DND-41 (cell line): Measurements from ENCODE around the gene GRAMD1A.
"Not testable (repeated sequence)": the region's sequence is repeated elsewhere in the genome, so short reads cannot be mapped to it uniquely, and the experiment has no call there.

ENCODE experiments used
- ATAC-seq: fragments of 200-7000 bp; cut with Tn5 transposase; 3 replicates; pipeline ENCODE4 v1.9.1; 2021; ENCODE audit warnings: low read depth; ENCODE audit not compliant: insufficient read depth
- DNase-seq: peaks from one replicate; pipeline ENCODE4 v3.0.0-alpha.2; 2020
- H2AFZ ChIP-seq: 2 replicates; pipeline ENCODE4 v1.6.0; 2012; ENCODE audit warnings: low read depth, low read length
- H3K27ac ChIP-seq: 2 replicates; pipeline ENCODE4 v1.5.1; 2012; ENCODE audit warnings: low read length, inconsistent platforms
- H3K27me3 ChIP-seq: fragments of 200-600 bp; sonication (generic); 2 replicates; pipeline ENCODE4 v1.6.0; 2012; ENCODE audit warnings: low read length, mild to moderate bottlenecking, inconsistent platforms; ENCODE audit not compliant: insufficient read depth, poor library complexity
- H3K36me3 ChIP-seq: 2 replicates; pipeline ENCODE4 v1.5.1; 2012; ENCODE audit warnings: low read length, inconsistent platforms; ENCODE audit not compliant: insufficient read depth
- H3K4me1 ChIP-seq: 2 replicates; pipeline ENCODE4 v1.5.1; 2012; ENCODE audit warnings: mild to moderate bottlenecking, low read length; ENCODE audit not compliant: insufficient read depth
- H3K4me2 ChIP-seq: 2 replicates; pipeline ENCODE4 v1.6.0; 2012; ENCODE audit warnings: mild to moderate bottlenecking, moderate library complexity, low read length, inconsistent platforms; ENCODE audit not compliant: insufficient read depth
- H3K4me3 ChIP-seq, 2 experiments: fragments of 200-600 bp in 1 of 2; shearing (Covaris generic) in 1 of 2; 2 replicates each; pipeline ENCODE4 v1.5.1; 2012 to 2016; ENCODE audit warnings: inconsistent platforms in 2 of 2, low read length in 2 of 2, mild to moderate bottlenecking in 2 of 2, low read depth in 1 of 2, moderate library complexity in 1 of 2
- H3K79me2 ChIP-seq: 2 replicates; pipeline ENCODE4 v1.6.0; 2012; ENCODE audit warnings: low read length, inconsistent platforms; ENCODE audit not compliant: insufficient read depth
- H3K9ac ChIP-seq: 2 replicates; pipeline ENCODE4 v1.6.0; 2012; ENCODE audit warnings: low read depth, mild to moderate bottlenecking, inconsistent platforms, low read length, moderate library complexity
- H3K9me3 ChIP-seq: 2 replicates; pipeline ENCODE4 v1.5.1; 2012; ENCODE audit warnings: low read length, moderate library complexity, mild to moderate bottlenecking, inconsistent platforms; ENCODE audit not compliant: insufficient read depth, severe bottlenecking
- H4K20me1 ChIP-seq: 2 replicates; pipeline ENCODE4 v1.6.0; 2012; ENCODE audit warnings: low read length; ENCODE audit not compliant: insufficient read depth
- EZH2 ChIP-seq: IDR thresholded peaks from 3 replicates; pipeline ENCODE4 v1.6.1; 2012; ENCODE audit warnings: borderline replicate concordance, low read depth, mild to moderate bottlenecking, moderate library complexity, low read length, inconsistent platforms; ENCODE audit not compliant: severe bottlenecking
- TF ChIP-seq, protein P1 (sequence below): IDR thresholded peaks from 2 replicates; pipeline ENCODE4 v1.5.1; 2012; ENCODE audit warnings: borderline replicate concordance, low read length, moderate library complexity, mild to moderate bottlenecking; ENCODE audit not compliant: poor library complexity, severe bottlenecking; ENCODE audit errors: extremely low read depth

Gene GRAMD1A

DNA sequence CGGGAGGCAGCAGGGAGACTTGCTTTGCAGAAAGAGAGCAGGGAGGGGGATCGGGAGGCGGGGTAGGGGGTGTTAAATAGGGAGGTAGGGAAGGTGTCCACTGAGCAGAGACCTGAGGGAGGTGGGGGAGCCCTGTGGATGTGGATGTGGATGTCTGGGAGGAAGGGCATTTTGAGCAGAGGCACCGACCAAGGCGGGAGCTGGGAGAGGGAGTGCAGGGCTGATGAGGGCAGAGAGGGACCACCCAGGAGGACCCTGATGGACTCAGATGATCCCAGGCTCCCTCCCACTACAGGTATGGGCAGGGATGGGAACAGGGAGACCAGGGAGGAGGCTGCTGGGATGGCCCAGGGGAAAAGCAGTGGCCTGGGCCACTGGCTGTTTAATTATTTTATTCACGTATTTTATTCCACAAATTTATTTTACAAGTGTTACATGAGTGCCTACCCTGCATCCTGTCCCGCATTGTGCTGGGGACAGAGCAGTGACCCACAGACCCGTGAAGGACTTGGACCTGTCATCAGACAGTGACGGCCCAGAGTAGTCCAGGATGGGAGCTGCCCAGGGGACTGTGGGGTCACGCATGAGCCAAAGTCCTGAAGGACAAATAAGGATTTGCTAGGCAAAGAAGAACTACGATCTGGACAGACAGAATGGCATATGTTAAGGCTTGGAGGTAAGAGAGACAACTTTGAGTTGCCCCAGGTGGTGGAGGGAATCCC lies 5.3 kb downstream of the GRAMD1A start:
- Histone ChIP-seq H3K4me1 (peaks cover 36% of the 10 kb centered on the region), H3K27ac (no peak overlapping the region), H4K20me1 (peaks cover 68% of the 10 kb centered on the region), H3K9me3 (no peaks in the 10 kb centered on the region), H3K27me3 (no peaks in the 10 kb centered on the region), H2AFZ (no peak overlapping the region), H3K4me3 (no peak overlapping the region), H3K79me2 (peaks cover 66% of the 10 kb centered on the region), H3K9ac (no peak overlapping the region), H3K4me2 (no peak overlapping the region), H3K36me3 (peaks cover 78% of the 10 kb centered on the region)
- no peak for DNase-seq
- TF ChIP-seq, protein P1, sequence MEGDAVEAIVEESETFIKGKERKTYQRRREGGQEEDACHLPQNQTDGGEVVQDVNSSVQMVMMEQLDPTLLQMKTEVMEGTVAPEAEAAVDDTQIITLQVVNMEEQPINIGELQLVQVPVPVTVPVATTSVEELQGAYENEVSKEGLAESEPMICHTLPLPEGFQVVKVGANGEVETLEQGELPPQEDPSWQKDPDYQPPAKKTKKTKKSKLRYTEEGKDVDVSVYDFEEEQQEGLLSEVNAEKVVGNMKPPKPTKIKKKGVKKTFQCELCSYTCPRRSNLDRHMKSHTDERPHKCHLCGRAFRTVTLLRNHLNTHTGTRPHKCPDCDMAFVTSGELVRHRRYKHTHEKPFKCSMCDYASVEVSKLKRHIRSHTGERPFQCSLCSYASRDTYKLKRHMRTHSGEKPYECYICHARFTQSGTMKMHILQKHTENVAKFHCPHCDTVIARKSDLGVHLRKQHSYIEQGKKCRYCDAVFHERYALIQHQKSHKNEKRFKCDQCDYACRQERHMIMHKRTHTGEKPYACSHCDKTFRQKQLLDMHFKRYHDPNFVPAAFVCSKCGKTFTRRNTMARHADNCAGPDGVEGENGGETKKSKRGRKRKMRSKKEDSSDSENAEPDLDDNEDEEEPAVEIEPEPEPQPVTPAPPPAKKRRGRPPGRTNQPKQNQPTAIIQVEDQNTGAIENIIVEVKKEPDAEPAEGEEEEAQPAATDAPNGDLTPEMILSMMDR: no peak
- no peak for TF ChIP-seq EZH2
- no peak for ATAC-seq

DNA sequence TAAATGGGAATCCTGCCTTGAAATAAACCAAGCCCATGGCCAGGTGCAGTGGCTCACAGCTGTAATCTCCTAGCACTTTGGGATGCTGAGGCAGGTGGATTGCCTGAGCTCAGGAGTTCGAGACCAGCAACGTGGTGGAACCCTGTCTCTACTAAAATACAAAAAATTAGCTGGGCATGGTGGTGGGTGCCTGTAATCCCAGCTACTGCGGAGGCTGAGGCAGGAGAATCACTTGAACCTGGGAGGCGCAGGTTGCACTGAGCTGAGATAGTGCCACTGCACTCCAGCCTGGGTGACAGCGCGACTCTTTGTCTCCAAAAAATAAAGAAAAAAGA lies 5.9 kb downstream of the GRAMD1A start:
- Histone ChIP-seq H3K4me1 (peaks cover 32% of the 10 kb centered on the region), H3K79me2 (peaks cover 60% of the 10 kb centered on the region), H3K36me3 (peaks cover 83% of the 10 kb centered on the region), H4K20me1 (peaks cover 71% of the 10 kb centered on the region)
- H3K4me2 ChIP-seq, H3K9ac ChIP-seq, ATAC-seq, H3K27ac ChIP-seq, DNase-seq, H3K9me3 ChIP-seq, H3K4me3 ChIP-seq, H2AFZ ChIP-seq, H3K27me3 ChIP-seq: not testable (repeated sequence)

DNA sequence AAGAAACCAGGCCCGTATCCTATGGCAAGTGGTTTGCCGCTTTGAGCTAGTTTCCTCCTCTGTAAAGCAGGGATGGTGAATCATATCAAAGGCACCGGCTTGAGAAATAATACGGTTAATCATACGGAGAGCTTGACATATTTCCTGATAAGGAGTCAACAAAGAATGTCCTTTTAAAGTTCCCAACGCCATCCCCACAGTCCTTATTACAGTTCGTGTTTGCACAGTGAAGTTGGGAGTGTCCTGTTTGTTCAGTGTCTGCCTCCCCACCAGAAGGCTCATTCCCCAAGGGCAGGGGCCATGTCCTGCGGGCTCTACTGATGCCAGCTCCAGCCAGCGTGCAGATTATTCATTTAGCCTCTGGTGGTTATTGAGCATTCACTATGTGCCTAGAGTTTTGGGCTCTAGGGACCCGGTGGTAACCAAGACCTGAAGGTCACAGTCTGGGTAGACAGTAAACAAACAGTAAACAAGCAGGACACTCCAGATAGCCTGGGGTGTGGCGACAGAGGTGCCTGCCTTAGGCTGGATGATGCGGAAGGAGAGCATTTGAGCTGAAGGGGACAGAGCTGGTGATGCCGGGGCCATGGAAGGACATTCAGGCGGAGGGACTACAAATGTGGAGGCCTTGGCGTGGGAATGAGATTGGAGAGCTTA lies 6.3 kb downstream of the GRAMD1A start:
- H3K36me3 ChIP-seq: peaks cover 83% of the 10 kb centered on the region
- TF ChIP-seq, protein P1: no peak
- H3K27me3 ChIP-seq: no peaks in the 10 kb centered on the region
- no peak overlapping the region for H3K9ac ChIP-seq
- no peak overlapping the region for H3K4me3 ChIP-seq
- no peak overlapping the region for H3K27ac ChIP-seq
- H3K79me2 ChIP-seq: peaks cover 56% of the 10 kb centered on the region
- DNase-seq (no peak), ATAC-seq (no peak)
- H3K4me1 ChIP-seq: peaks cover 27% of the 10 kb centered on the region
- H4K20me1 ChIP-seq: peaks cover 67% of the 10 kb centered on the region
- no peaks in the 10 kb centered on the region for H3K9me3 ChIP-seq
- no peak overlapping the region for H2AFZ ChIP-seq
- H3K4me2 ChIP-seq: no peak overlapping the region

- DNase-seq: no peak
- ATAC-seq: no peak
- Histone ChIP-seq H3K79me2 (peaks cover 50% of the 10 kb centered on the region), H4K20me1 (peaks cover 63% of the 10 kb centered on the region), H3K4me2 (no peak overlapping the region), H3K36me3 (peaks cover 85% of the 10 kb centered on the region), H2AFZ (no peak overlapping the region), H3K9ac (no peak overlapping the region), H3K27me3 (no peaks in the 10 kb centered on the region), H3K4me3 (no peak overlapping the region), H3K27ac (no peak overlapping the region), H3K9me3 (no peaks in the 10 kb centered on the region), H3K4me1 (peaks cover 22% of the 10 kb centered on the region)
- TF ChIP-seq EZH2: no peak
- TF ChIP-seq, protein P1: no peak
Measured at GRCh38 chr19:35006999-35007365, 6.9 kb downstream of the GRAMD1A start.

DNA sequence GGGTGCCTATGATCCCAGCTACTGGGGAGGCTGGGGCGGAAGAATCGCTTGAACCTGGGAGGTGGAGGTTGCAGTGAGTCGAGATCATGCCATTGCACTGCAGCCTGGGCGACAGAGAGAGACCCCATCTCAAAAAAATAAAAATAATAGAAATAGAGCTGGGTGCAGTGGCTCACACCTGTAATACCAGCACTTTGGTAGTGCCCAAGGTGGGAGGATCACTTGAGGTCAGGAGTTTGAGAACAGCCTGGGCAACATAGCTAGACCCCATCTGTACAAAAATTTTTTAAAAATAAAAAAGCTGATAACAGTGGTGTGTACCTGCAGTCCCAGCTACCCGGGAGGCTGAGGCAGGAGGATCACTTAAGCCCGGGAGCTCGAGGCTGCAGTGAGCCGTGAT lies 7.3 kb downstream of the GRAMD1A start:
- not testable (repeated sequence) for H2AFZ ChIP-seq, H3K27ac ChIP-seq, ATAC-seq, DNase-seq, H3K9me3 ChIP-seq, H3K27me3 ChIP-seq, H3K4me2 ChIP-seq, H3K4me3 ChIP-seq, H3K9ac ChIP-seq
- Histone ChIP-seq H3K36me3 (peaks cover 87% of the 10 kb centered on the region), H4K20me1 (peaks cover 62% of the 10 kb centered on the region), H3K4me1 (peaks cover 18% of the 10 kb centered on the region), H3K79me2 (peaks cover 47% of the 10 kb centered on the region)
